Epithelial cell of alveolus of lung (primary cell): Measurements from ENCODE around the gene KCNG1. TPM values are rescaled to one million over a fixed set of nuclear protein-coding genes. Genes with fewer than 3 reads are reported as not detected.

Experiments
- total RNA-seq: library from RNA; depleted of rRNA; stranded (reverse); fragments of >200 nt; gene quantifications from 2 replicates; pipeline ENCODE4 v1.2.1, GENCODE V29; 2015

The KCNG1 gene
- total RNA-seq: 12.5 and 208 TPM in 2 replicates

GRCh38 chr20:51022803-51023616, at the start of gene KCNG1:
Gene KCNG1, minus strand, starts transcription at chr20:51023107. Its CDS starts 12,769 bp downstream, at chr20:51010338.

DNA sequence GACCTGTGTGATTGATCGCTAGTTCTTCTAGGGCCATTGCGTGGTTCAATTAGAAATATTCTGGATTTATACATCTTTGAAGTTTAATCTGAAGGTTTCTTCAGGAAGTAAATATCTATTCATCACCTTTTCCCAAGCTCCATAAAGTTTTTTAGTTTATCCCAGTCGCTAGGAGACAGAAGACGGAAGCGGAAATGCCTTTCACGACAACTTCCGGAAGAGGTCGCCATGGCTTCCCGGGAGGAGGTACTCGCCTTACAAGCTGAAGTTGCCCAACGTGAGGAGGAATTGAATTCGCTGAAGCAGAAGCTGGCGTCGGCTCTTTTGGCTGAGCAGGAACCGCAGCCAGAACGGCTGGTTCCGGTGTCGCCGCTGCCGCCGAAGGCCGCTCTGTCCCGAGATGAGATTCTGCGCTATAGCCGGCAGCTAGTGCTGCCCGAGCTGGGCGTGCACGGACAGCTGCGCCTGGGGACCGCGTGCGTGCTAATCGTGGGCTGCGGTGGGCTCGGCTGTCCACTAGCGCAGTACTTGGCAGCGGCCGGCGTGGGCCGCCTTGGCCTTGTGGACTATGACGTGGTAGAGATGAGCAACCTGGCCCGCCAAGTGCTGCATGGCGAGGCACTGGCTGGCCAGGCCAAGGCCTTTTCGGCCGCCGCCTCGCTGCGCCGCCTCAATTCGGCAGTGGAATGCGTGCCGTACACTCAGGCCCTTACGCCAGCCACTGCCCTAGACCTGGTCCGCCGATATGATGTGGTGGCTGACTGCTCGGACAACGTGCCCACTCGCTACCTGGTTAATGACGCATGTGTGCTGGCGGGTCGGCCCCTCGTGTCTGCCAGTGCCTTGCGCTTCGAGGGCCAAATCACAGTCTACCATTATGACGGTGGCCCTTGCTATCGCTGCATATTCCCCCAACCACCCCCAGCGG, 64.0 kb downstream of the KCNG1 start, which contains the start of gene MOCS3:
Gene MOCS3 (plus strand): TSS at position 204 of the 928 bp plus-strand sequence. CDS start 25 bp downstream, at position 229.

DNA sequence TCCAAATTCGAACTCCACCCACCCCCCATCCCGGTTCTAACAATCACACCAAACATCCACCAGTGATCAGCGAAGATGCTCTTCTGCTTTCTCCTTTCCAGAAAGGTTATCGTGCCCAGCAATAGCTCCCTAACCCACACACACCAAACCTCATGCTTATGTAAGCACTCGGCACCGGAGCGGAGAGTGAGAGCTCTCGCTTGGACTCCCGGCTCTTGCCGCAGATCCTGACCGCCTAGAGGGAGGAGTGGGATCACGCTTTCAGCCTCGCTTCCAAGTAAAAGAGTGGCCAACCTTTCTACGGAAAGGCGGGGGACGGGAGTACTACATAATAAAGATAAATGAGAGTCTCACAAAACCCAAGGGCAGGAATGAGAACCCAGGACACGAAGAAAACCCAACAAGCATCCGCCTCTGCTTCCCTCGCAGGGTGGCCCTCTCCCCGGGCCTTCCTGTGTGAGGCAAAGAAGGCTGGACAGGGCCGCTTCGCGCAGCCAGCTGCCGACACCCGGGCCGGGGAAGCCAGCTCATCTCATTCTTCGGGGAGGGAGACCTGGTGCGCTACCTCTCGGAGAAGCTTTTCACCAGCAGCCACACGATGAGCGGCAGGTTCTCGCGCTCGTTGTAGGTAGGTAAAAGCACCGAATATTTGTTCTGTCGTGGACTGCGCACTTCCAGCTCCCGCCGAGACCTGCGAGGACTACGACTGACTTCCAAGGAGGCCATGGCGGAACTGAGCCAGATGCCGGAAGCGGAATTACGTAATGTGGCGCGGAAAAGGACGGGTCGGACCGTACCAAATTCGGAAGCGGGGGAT, 64.9 kb downstream of the KCNG1 start, which contains the start of gene DPM1:
Gene DPM1 (minus strand): TSS at position 735 of the 817 bp plus-strand sequence. CDS start 9 bp downstream, at position 726.

Other genes with a start within 250 kb of the KCNG1 start
- 1.4 and 24.6 TPM in 2 replicates for gene BCAS4, start 228.0 kb downstream of the KCNG1 start, total RNA-seq
- gene ADNP, start 91.7 kb downstream of the KCNG1 start, total RNA-seq: 22.6 and 57.0 TPM in 2 replicates
- gene DPM1, start 64.6 kb downstream of the KCNG1 start, total RNA-seq: 49.7 and 52.9 TPM in 2 replicates
- 5.1 and 8.3 TPM in 2 replicates for gene MOCS3, start 64.3 kb downstream of the KCNG1 start, total RNA-seq